Measurements from ENCODE around the gene PGGT1B.

The PGGT1B gene

GRCh38 chr5:115262321-115263077 is at the start of gene PGGT1B:
TSS of gene PGGT1B (minus strand) at chr5:115262877. CDS start at chr5:115262851, 26 bp downstream.
- peak; percentile 36 for DNase-seq

GRCh38 chr5:115309751-115310370 is 47.2 kb upstream of the PGGT1B start:
- DNase-seq: no peak

DNA sequence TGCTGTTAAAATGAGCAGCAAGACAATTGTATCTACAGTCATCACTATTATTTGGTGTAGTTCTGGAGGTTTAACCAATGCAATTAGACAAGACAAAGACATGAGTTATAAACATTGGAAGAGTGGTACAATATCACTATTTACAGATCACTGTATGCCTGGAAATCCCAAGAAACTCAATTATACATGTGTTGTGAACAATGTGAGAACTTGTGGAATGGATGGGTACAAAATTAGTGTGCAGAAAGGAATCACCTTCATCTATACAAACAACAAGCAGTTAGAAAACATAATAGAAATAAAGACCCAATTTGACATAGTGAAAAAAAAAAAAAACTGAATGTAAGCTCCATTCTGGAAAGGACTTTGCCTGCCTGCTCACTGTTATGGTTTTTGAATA is 46.1 kb upstream of the PGGT1B start:
- no peak for DNase-seq

DNA sequence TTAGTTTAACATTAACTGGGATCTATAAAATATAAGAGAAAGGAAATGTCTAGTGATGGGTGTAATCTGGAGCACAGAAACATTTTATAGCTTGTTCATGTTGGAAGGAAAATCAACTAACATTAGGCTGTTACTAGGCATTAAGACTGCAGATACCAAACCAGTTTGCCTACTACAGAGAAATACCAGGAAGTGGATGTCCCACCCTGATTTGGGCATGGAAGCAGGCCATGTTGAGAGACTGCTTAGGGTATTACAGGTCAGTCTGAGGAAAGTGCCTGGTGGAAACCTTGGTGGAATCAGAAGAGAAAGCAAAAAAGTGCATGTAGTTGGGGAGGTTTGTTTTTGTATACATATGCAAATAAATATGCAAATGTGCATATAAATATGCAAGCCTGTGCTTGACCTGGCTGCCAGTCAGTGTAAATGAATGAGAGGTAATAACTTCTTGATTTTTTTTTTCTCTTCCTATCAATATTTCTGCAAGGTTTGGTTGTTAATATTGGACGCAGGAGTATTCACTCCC is 43.4 kb upstream of the PGGT1B start:
- no peak for DNase-seq

GRCh38 chr5:115304496-115304895 is 41.8 kb upstream of the PGGT1B start:
- DNase-seq: no peak

- DNase-seq: no peak
Observed at GRCh38 chr5:115298811-115299210, 36.1 kb upstream of the PGGT1B start.

DNA sequence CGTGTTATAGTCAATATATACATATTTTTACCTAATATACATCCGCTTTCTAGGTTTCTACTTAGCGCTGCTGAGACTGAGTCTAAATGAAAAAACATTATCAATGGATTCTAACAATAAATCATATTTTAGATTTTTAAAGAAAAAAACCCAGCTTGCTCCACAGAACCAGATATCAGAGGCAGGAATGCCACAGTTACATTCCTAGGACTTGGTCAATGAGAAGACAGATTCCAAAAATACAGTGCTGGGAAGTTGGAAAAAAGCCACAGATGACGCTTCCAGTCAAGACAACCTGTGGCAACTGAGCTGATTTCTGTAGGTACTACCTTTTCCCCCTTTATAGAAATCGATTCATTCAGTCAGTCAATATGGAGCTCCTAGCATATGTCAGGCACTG is 34.4 kb upstream of the PGGT1B start:
- DNase-seq: no peak

GRCh38 chr5:115296124-115297022 is 33.7 kb upstream of the PGGT1B start, which contains the start of gene CCDC112:
TSS of gene CCDC112 (minus strand) at chr5:115296654. CDS start at chr5:115296543, 111 bp downstream.
- DNase-seq: peak; percentile 66

DNA sequence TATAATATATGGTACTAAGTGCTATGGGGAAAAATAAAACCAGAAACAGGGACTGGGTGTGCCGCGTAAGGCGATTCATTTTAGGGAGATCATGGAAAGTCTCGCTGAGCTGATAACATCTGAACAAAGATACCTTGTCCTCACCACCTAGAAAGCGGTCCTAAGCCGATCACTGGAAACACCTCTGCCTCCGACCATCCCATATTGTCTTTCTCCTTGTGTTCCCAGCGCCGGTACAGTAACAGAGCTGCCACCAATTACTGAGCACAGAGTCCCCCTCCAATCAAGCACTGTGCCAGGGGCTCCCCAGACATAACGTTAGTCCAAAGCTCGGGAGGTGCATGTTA is 33.1 kb upstream of the PGGT1B start:
- no peak for DNase-seq

- no peak for DNase-seq
Observed at GRCh38 chr5:115291397-115291796, 28.7 kb upstream of the PGGT1B start.

- no peak for DNase-seq
Observed at GRCh38 chr5:115289104-115289503, 26.4 kb upstream of the PGGT1B start.

- no peak for DNase-seq
Observed at GRCh38 chr5:115284021-115284420, 21.3 kb upstream of the PGGT1B start.

GRCh38 chr5:115282131-115282530 is 19.5 kb upstream of the PGGT1B start:
- no peak for DNase-seq

GRCh38 chr5:115274584-115274983 is 11.9 kb upstream of the PGGT1B start:
- no peak for DNase-seq

- DNase-seq: no peak
Observed at GRCh38 chr5:115272297-115272958, 9.8 kb upstream of the PGGT1B start.

GRCh38 chr5:115271295-115272050 is 8.8 kb upstream of the PGGT1B start:
- no peak for DNase-seq

DNA sequence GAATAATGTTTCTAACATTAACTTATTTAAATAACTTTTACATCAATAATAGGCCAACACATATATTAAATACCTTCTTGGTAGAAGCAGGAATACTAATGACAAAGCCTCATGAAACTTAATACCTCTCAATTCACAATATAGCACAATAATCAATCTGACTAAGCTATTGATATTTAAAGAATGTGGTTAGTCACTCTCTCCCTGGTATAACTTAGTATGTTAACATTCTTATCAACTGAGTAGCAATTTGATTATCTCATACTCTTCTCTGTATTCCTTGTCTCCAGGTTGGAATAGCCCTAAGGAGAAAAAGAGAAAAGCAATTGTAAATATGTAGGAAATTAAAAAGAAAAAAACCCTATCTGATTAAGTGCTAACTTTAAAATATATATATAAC is 4.9 kb upstream of the PGGT1B start:
- DNase-seq: no peak

DNA sequence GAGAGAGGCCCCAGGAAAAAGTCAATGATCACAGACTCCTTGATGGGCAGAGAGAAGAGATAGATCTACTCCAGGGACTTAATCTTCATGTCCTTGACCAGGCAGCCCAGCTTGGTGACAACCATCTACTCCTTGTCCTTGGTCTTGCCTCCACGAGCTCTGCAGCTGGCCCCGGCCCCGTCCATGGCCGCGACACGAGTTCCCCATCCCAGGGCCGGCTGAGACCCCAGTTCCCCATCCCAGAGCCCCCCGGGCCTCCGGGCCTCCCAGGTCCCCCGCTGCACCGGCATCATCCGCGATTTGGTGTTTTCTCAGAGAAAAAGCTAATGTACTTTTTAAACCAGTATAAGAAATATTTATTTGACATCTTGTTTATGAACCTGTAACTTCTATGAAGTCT is 2.5 kb upstream of the PGGT1B start:
- no peak for DNase-seq

GRCh38 chr5:115264786-115265185 is 2.1 kb upstream of the PGGT1B start:
- no peak for DNase-seq

DNA sequence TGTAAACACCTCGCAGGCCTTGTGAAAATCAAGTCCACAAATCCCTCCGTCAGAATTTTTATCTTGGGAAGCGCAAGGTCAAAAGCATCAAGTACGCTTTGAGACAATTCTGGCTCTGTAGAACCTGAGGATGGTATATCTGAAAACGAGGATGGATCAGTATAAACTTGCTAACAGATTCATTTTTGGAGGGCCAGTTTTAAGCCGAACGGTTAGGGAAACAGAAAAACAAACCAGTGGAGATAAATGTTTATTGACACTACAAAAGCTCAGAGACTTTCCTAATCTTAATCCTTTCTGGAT is 352 bp upstream of the PGGT1B start:
- no peak for DNase-seq

DNA sequence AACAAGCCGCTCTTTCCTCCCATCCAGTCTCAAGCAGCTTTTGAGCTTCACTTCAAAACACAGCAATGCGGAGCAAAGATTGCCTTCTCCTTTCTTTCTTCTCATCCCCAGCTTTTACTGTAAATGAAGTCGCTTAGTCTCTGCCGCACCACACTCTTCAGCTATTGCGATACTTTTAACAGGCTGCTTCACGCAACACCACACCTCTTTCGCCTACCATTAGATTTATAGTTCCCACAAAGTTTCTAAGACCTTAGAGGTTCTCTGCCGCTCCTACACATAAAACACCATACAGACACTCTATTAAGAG is 711 bp downstream of the PGGT1B start:
- DNase-seq: no peak

DNA sequence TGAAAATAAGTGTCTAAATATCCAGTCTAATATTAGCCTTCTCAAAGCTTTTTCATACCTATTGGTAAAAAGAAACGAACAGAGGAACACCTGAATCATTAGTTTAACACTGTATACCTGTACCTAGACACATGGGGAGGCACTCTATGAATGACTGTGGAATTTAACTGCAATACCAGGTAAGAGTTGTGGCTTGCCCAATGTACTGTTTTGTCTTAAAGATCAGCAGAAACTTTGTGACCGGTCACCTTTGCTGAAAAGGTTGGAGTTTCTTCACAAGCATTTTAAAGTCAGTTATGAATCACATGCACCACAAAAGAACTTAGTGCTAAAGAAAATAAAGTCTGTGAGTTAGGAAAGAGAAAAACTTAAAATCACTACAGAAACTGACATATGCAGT is 2.4 kb downstream of the PGGT1B start:
- no peak for DNase-seq

DNA sequence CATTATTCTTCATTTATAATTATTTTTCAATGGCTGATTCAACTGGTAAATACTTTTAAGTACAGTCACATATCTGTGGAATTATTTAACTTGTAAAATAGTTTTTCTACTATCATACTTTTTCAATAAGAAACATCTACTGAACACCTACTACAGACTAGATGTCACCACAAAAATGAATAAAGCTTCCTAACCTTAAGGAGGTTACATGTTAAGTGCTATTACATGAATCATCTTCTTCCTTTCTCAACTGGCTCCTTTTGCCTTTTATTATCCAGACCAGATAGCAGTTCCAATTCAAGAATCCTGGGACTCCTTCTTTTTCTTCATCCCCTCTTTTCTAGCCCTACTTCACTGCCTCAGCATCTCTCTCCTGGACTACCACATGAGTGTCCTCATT is 4.7 kb downstream of the PGGT1B start:
- DNase-seq: no peak

Data from 8988T (cell line).